CD4-positive, alpha-beta T cell treated with Interleukin-6 for 4 hours (primary cell): Measurements from ENCODE around the gene TRAK1.

ENCODE experiments used
- DNase-seq: peaks from one replicate; pipeline ENCODE4 v3.0.0-alpha.2; 2020; ENCODE audit warnings: mixed read lengths

TRAK1 gene

GRCh38 chr3:42183991-42184632 is 93.0 kb downstream of the TRAK1 start:
- DNase-seq, result no peak

- DNase-seq, result no peak
These were observed 93.7 kb downstream of the TRAK1 start for GRCh38 chr3:42184651-42185443.

- no peak for DNase-seq
These were observed 96.8 kb downstream of the TRAK1 start for GRCh38 chr3:42187936-42188335.

- DNase-seq, result no peak
These were observed 97.2 kb downstream of the TRAK1 start for GRCh38 chr3:42188376-42188775.

GRCh38 chr3:42189001-42189460 is 97.9 kb downstream of the TRAK1 start:
- no peak for DNase-seq

- no peak for DNase-seq
These were observed 98.6 kb downstream of the TRAK1 start for GRCh38 chr3:42189736-42190135.

GRCh38 chr3:42190701-42191442 is 99.7 kb downstream of the TRAK1 start:
- peak; percentile 75 for DNase-seq

GRCh38 chr3:42191443-42191747 is 100.2 kb downstream of the TRAK1 start:
- no peak for DNase-seq

GRCh38 chr3:42192334-42193200 is 101.4 kb downstream of the TRAK1 start:
- DNase-seq, result no peak

GRCh38 chr3:42194943-42195510 is 103.9 kb downstream of the TRAK1 start:
- no peak for DNase-seq

- DNase-seq, result no peak
These were observed 104.7 kb downstream of the TRAK1 start for GRCh38 chr3:42195879-42196330.

GRCh38 chr3:42198709-42199108 is 107.6 kb downstream of the TRAK1 start:
- no peak for DNase-seq

GRCh38 chr3:42202217-42202865 is 111.2 kb downstream of the TRAK1 start:
- no peak for DNase-seq

- no peak for DNase-seq
These were observed 113.9 kb downstream of the TRAK1 start for GRCh38 chr3:42204867-42205599.

GRCh38 chr3:42205800-42206514 is 114.8 kb downstream of the TRAK1 start:
- DNase-seq, result no peak

- DNase-seq, result no peak
These were observed 118.8 kb downstream of the TRAK1 start for GRCh38 chr3:42209917-42210316.

GRCh38 chr3:42210726-42211125 is 119.6 kb downstream of the TRAK1 start:
- no peak for DNase-seq

- DNase-seq, result peak; percentile 44
These were observed 122.3 kb downstream of the TRAK1 start for GRCh38 chr3:42213417-42213816.

GRCh38 chr3:42214064-42214463 is 122.9 kb downstream of the TRAK1 start:
- peak; percentile 19 for DNase-seq

GRCh38 chr3:42214565-42215283 is 123.6 kb downstream of the TRAK1 start:
- no peak for DNase-seq
